Nephron (organoid): ENCODE data around the gene EPHA1.

Experiments
- H3K27ac Mint-ChIP-seq, 3 experiments: 2 replicates each; pipeline ENCODE4 v1.8.0; 2020; ENCODE audit warnings: mixed read lengths in 3 of 3, mild to moderate bottlenecking in 2 of 3, moderate library complexity in 1 of 3
- H3K27me3 Mint-ChIP-seq: 2 replicates; pipeline ENCODE4 v1.8.0; 2021; ENCODE audit warnings: low read depth, mild to moderate bottlenecking, moderate library complexity, mixed read lengths
- H3K36me3 Mint-ChIP-seq: 2 replicates; pipeline ENCODE4 v1.8.0; 2020; ENCODE audit warnings: low read depth, mixed read lengths
- H3K4me1 Mint-ChIP-seq: 2 replicates; pipeline ENCODE4 v1.8.0; 2020; ENCODE audit warnings: mixed read lengths
- H3K4me3 Mint-ChIP-seq, 3 experiments: 2 replicates each; pipeline ENCODE4 v1.8.0; 2020; ENCODE audit warnings: mild to moderate bottlenecking in 3 of 3, mixed read lengths in 3 of 3, moderate library complexity in 2 of 3
- H3K9me3 Mint-ChIP-seq: 2 replicates; pipeline ENCODE4 v1.8.0; 2020; ENCODE audit warnings: mixed read lengths
- CTCF ChIP-seq, 3 experiments: fragments of 200-600 bp; sonication (generic); IDR thresholded peaks; one replicate each; pipeline ENCODE4 v1.5.0; 2021; ENCODE audit warnings: antibody characterized with exemption in 3 of 3; ENCODE audit not compliant: unreplicated experiment in 3 of 3

EPHA1 gene

GRCh38 chr7:143390104-143390772, 18.4 kb downstream of the EPHA1 start:
- Mint-ChIP-seq H3K9me3 (no peaks in the 10 kb centered on the region), H3K36me3 (peaks cover 37% of the 10 kb centered on the region)

DNA sequence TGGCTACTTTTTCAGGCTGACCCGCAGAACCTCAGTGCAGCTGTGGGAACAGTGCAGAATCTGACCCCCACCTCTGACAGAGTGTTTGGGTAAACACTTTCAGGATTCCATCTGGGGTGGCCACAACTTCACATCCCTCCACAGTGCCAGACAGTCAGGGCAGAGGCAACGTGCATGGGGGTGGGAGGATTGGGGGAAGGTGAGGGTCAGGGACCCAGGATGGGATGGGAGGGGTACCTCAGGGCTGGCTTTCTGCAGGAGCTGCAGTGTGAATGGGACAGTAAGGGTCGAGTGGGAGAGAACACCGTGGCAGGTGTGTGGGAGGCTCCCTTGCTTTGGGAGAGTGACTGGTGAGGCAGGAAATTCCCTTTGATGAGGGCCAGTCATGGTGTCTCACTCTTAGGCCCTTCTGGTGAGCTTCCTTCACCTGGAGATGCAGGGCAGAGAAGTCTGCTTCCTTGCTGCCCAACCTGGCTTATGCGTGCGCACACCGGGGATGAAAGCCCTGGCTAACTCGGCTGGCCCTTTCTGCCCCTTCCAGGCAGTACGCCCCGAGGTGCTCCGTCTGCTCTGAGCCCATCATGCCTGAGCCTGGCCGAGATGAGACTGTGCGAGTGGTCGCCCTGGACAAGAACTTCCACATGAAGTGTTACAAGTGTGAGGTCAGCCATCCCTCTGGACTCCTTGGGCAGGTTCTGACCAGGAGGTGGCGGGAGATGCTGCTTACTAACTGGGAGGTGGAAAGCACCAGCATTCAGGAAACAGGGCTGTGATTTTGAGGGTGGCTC, 19.1 kb downstream of the EPHA1 start:
- Mint-ChIP-seq H3K36me3 (peaks cover 35% of the 10 kb centered on the region), H3K27ac (peak overlapping the region in 1 of 3 experiments; percentile 51), H3K4me1 (peaks cover 19% of the 10 kb centered on the region), H3K9me3 (no peaks in the 10 kb centered on the region), H3K27me3 (no peaks in the 10 kb centered on the region), H3K4me3 (no peak overlapping the region)
- no peak for TF ChIP-seq CTCF (IDR thresholded peaks at IDR 0.05; ENCODE audit: unreplicated experiment in 3 of 3)

More at GRCh38 chr7:143390104-143390772, 18.4 kb downstream of the EPHA1 start:
- no peak for TF ChIP-seq CTCF (IDR thresholded peaks at IDR 0.05; ENCODE audit: unreplicated experiment in 3 of 3)
- Mint-ChIP-seq H3K27me3 (no peaks in the 10 kb centered on the region), H3K4me1 (peaks cover 19% of the 10 kb centered on the region), H3K4me3 (no peak overlapping the region), H3K27ac (peak overlapping the region in 1 of 3 experiments; percentile 51)

GRCh38 chr7:143388491-143389101, 20.1 kb downstream of the EPHA1 start:
- no peaks in the 10 kb centered on the region for H3K9me3 Mint-ChIP-seq
- no peak overlapping the region for H3K27ac Mint-ChIP-seq
- peaks cover 19% of the 10 kb centered on the region for H3K4me1 Mint-ChIP-seq
- no peak for TF ChIP-seq CTCF (IDR thresholded peaks at IDR 0.05; ENCODE audit: unreplicated experiment in 3 of 3)
- peaks cover 29% of the 10 kb centered on the region for H3K36me3 Mint-ChIP-seq
- H3K27me3 Mint-ChIP-seq = no peaks in the 10 kb centered on the region
- no peak overlapping the region for H3K4me3 Mint-ChIP-seq

GRCh38 chr7:143388051-143388450, 20.6 kb downstream of the EPHA1 start:
- H3K27ac Mint-ChIP-seq = no peak overlapping the region
- H3K4me3 Mint-ChIP-seq = no peak overlapping the region
- H3K4me1 Mint-ChIP-seq = peaks cover 17% of the 10 kb centered on the region
- peaks cover 25% of the 10 kb centered on the region for H3K36me3 Mint-ChIP-seq
- no peaks in the 10 kb centered on the region for H3K9me3 Mint-ChIP-seq
- no peaks in the 10 kb centered on the region for H3K27me3 Mint-ChIP-seq
- TF ChIP-seq CTCF (IDR thresholded peaks at IDR 0.05; ENCODE audit: unreplicated experiment in 3 of 3) = no peak

DNA sequence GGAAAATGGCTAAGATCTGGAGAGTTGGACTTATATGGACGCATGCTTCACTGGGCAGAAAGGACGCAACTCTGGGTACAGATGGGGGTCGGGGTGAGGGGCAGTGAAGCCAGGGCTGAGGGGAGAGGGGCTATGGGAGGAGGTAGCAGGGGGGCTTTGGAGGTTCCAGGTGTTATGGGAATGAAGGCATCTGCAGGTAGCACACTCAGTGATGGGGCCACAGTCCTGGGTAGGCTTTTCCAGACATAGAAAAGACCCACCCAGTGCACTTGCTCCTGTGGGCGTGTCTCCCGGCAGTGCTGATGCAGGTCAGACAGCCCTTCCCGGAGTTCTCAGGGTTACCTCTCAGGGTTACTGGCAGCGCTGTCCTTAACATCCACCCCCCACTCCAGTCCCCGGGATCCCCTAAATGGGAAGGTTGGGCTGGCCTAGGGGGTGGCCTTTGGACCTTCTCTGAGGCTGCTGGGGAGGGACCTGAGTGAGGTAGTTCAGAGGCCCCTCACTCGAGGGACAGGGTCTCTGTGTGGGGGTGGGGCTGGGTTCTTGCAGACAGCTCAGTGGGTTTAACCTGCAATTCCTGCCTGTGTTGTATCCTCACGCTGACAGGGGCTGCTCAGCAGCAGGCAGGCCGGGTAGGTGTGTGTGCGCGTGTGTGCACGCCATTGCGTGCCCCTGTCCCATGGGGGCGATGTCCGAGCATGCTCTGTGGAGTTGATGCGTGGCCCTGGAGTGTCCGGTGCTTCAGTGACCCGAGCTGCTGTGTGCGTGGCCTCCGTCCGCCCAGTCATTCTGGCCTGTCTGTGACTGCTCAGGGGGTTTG, 21.3 kb downstream of the EPHA1 start:
- TF ChIP-seq CTCF (IDR thresholded peaks at IDR 0.05; ENCODE audit: unreplicated experiment in 3 of 3) = no peak
- Mint-ChIP-seq H3K27me3 (no peaks in the 10 kb centered on the region), H3K27ac (no peak overlapping the region), H3K4me1 (peaks cover 13% of the 10 kb centered on the region), H3K4me3 (no peak overlapping the region), H3K9me3 (no peaks in the 10 kb centered on the region), H3K36me3 (peaks cover 19% of the 10 kb centered on the region)
